Suprapubic skin (tissue), 4 donors: ENCODE measurements around the gene PAK1. TPM values are rescaled to one million over a fixed set of nuclear protein-coding genes. Genes with fewer than 3 reads are reported as not detected.

Experiments used
- DNase-seq, 2 donors: peaks; one replicate each; pipeline ENCODE4 v3.0.0-alpha.2; 2019; ENCODE audit warnings: low spot score in 2 of 2
- H3K27ac ChIP-seq: fragments of 200-600 bp; sonication (generic); one replicate; pipeline ENCODE4 v1.5.1; 2019
- H3K27me3 ChIP-seq: fragments of 200-600 bp; sonication (generic); one replicate; pipeline ENCODE4 v1.5.1; 2019
- H3K36me3 ChIP-seq: fragments of 200-600 bp; sonication (generic); one replicate; pipeline ENCODE4 v1.5.1; 2019
- H3K4me1 ChIP-seq: fragments of 200-600 bp; sonication (generic); one replicate; pipeline ENCODE4 v1.5.1; 2019
- H3K4me3 ChIP-seq: fragments of 200-600 bp; sonication (generic); one replicate; pipeline ENCODE4 v1.5.1; 2019; ENCODE audit warnings: mild to moderate bottlenecking
- H3K9me3 ChIP-seq: fragments of 200-600 bp; sonication (generic); one replicate; pipeline ENCODE4 v1.5.1; 2019
- CTCF ChIP-seq, 2 donors: fragments of 200-600 bp in 1 of 2; fragments of 450-650 bp in 1 of 2; sonication (generic) in 1 of 2; IDR thresholded peaks; one replicate each; pipeline ENCODE4 v1.5.1; 2016 to 2019; ENCODE audit warnings: antibody characterized with exemption in 2 of 2, mild to moderate bottlenecking in 1 of 2, moderate library complexity in 1 of 2
- EP300 ChIP-seq: sonication (generic); formaldehyde crosslinking; IDR thresholded peaks from one replicate; pipeline ENCODE4 v1.6.1; 2017; ENCODE audit warnings: antibody characterized with exemption
- POLR2A ChIP-seq, 2 donors: fragments of 450-650 bp; IDR thresholded peaks; one replicate each; pipeline ENCODE4 v1.6.1; 2017; ENCODE audit warnings: antibody characterized with exemption in 2 of 2, mild to moderate bottlenecking in 2 of 2, moderate library complexity in 2 of 2
- POLR2AphosphoS5 ChIP-seq, 3 donors: sonication (generic); formaldehyde crosslinking; IDR thresholded peaks; one replicate each; pipeline ENCODE4 v1.6.1; 2017; ENCODE audit warnings: antibody characterized with exemption in 3 of 3
- WGBS: methylation state at CpG from one replicate; pipeline ENCODE4 v1.1.5; 2018; 5-methylcytosine and 5-hydroxymethylcytosine counted together
- total RNA-seq, 4 donors: library from RNA; depleted of rRNA; stranded (reverse); fragments of >200 nt; gene quantifications; one replicate each; pipeline ENCODE4 v1.1.0, GENCODE V29; 2016

Gene PAK1
- total RNA-seq, 4 donors from 2014 or later = 23.4 to 47.9 (median 28.9) TPM

GRCh38 chr11:77449060-77449521 is 24.8 kb downstream of the PAK1 start:
- no peak for TF ChIP-seq POLR2A (IDR thresholded peaks at IDR 0.05)
- DNase-seq = no peak
- no peak overlapping the region for H3K4me3 ChIP-seq
- H3K27me3 ChIP-seq = no peaks in the 10 kb centered on the region
- WGBS = 59% methylated on average over 5 of the region's 5 CpGs
- no peaks in the 10 kb centered on the region for H3K4me1 ChIP-seq
- H3K36me3 ChIP-seq = no peaks in the 10 kb centered on the region
- H3K9me3 ChIP-seq = no peaks in the 10 kb centered on the region
- H3K27ac ChIP-seq = no peak overlapping the region

DNA sequence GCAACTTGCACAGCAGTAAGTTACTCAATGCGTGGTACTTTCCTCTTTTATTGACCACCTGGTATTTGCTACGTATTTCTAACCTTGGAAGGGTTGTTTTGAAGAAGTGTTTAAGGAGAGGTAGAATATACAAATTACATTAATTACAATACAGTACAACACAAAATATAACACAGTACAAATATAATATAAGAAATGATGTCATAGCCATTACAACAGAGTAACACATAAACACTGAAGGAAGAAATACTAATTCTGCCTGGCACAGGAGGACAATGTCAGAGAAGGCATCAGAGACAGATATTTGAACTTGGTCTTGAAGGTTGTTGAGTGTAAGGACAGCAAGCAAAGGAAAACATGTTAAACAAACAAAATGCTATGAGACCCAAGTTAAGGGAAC is 25.6 kb downstream of the PAK1 start:
- Histone ChIP-seq H3K36me3 (no peaks in the 10 kb centered on the region), H3K4me1 (no peaks in the 10 kb centered on the region), H3K9me3 (no peaks in the 10 kb centered on the region), H3K4me3 (no peak overlapping the region), H3K27ac (no peak overlapping the region), H3K27me3 (no peaks in the 10 kb centered on the region)
- no peak for TF ChIP-seq CTCF (IDR thresholded peaks at IDR 0.05)
- no peak for TF ChIP-seq POLR2A (IDR thresholded peaks at IDR 0.05)
- TF ChIP-seq EP300 = no peak
- TF ChIP-seq POLR2AphosphoS5 (IDR thresholded peaks at IDR 0.05) = no peak
- WGBS = 97% methylated on average over 2 of the region's 2 CpGs
- no peak for DNase-seq

DNA sequence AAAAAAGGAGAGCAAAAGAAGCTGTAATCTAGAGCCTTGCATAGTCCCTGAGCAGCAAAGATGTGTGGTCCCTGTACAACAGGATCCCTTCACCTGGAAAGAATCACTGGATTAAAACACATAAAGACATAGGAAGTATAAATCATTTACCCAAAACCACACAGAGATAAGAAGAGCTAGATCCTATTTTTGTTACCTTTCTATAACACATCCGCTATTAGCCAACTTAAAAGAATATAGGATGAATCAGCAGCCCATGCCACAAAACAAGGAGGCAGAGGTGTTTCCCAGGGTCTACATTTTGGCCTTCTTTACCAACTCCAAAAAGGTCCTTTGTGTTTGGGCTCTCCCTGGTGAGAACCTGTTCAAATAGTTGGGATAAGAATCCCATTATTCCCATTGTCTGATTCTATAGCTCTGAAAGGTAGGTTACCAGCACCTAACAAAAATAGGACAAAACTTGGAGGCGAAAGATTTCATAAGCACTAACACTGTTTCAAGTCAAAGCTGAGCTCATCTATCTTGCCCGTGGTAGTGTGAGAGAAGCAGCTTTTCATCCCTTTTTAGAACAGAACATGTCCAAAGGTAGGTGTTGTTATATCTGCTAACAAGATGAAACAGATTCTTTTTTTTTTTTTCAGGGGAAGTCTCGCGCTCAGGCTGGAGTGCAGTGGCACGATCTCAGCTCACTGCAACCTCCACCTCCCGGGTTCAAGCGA is 26.8 kb downstream of the PAK1 start:
- no peaks in the 10 kb centered on the region for H3K36me3 ChIP-seq
- no peaks in the 10 kb centered on the region for H3K9me3 ChIP-seq
- no peak overlapping the region for H3K27ac ChIP-seq
- 82% methylated on average over 8 of the region's 8 CpGs for WGBS
- H3K4me3 ChIP-seq = no peak overlapping the region
- H3K4me1 ChIP-seq = no peaks in the 10 kb centered on the region
- DNase-seq = no peak
- no peaks in the 10 kb centered on the region for H3K27me3 ChIP-seq
- TF ChIP-seq EP300 = no peak
- no peak for TF ChIP-seq POLR2A (IDR thresholded peaks at IDR 0.05)
- TF ChIP-seq CTCF (IDR thresholded peaks at IDR 0.05) = no peak

DNA sequence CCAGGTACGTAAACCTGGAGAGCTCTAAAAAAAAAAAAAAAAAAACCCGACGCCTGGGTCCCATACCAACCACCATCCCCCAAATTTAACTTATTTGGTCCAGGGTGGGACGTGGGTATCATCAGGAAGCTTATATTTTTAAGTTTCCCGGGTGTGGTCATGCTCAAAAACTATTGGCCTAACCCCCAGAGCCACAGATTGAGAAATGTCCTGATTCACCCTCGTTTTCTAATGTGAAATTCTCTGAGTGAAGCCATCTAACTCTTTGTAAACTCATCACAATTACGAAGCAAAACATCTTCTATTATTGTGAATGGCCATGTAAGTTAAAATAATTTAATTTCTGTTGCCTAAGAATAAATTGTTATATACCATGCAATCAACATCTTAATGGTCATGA is 29.6 kb downstream of the PAK1 start:
- TF ChIP-seq POLR2A (IDR thresholded peaks at IDR 0.05) = no peak
- TF ChIP-seq POLR2AphosphoS5 (IDR thresholded peaks at IDR 0.05) = no peak
- TF ChIP-seq CTCF (IDR thresholded peaks at IDR 0.05) = no peak
- TF ChIP-seq EP300 = no peak
- H3K4me3 ChIP-seq = no peak overlapping the region
- 83% methylated on average over 7 of the region's 7 CpGs for WGBS
- no peaks in the 10 kb centered on the region for H3K27me3 ChIP-seq
- no peaks in the 10 kb centered on the region for H3K9me3 ChIP-seq
- H3K36me3 ChIP-seq = no peaks in the 10 kb centered on the region
- no peak for DNase-seq
- no peaks in the 10 kb centered on the region for H3K4me1 ChIP-seq
- no peak overlapping the region for H3K27ac ChIP-seq

- DNase-seq = no peak
- Histone ChIP-seq H3K27ac (no peak overlapping the region), H3K36me3 (no peaks in the 10 kb centered on the region), H3K27me3 (no peaks in the 10 kb centered on the region), H3K4me1 (no peaks in the 10 kb centered on the region), H3K4me3 (no peak overlapping the region), H3K9me3 (no peaks in the 10 kb centered on the region)
- 84% methylated on average over 3 of the region's 3 CpGs for WGBS
- TF ChIP-seq POLR2A (IDR thresholded peaks at IDR 0.05) (no peak), EP300 (no peak), CTCF (IDR thresholded peaks at IDR 0.05) (no peak), POLR2AphosphoS5 (IDR thresholded peaks at IDR 0.05) (no peak)
Observed at GRCh38 chr11:77442394-77443053, 31.4 kb downstream of the PAK1 start.
